Measurements from ENCODE around the gene MC5R. TPM values are rescaled to one million over a fixed set of nuclear protein-coding genes. Genes with fewer than 3 reads are reported as not detected.

Gene MC5R
- total RNA-seq, 1 donor from 2014 or later: not detected

DNA sequence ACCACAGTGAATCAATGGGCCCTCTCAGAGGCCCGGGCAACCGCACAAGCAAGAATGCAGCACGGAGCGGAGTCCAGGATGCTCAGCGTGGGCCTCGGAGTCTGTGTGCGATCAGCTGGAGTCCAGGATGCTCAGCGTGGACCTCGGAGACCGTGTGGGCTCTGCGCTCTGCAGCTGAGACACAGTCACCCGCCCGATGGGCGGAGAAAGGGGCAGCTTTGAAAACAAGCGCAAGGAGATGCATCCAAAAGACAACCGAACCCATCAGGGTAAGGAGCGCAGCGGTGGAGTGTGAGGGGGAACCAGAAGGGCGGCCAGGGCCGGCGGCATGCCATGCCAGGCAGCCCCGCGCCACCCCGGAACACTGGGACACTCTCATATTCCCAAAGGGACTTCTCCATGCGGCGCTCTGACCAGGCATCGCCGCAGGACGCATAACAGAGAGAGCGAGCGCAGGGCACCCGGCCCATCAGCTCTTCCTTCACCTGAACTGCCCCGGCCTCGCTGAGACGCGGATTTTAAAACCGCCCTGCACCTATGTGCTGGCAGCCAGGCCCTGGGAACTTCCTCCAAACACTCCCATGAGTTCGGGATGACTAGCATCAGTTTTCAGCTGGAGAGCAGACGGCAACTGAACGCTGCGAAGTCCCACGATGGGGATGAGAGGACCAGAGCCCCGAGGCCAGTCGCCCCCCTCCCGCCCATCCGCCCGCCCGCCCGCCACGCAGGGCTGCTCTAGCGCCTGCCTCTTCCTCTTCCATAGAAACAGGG lies 44.7 kb downstream of the MC5R start:
- H3K27me3 ChIP-seq (ENCODE audit: control insufficient read depth, insufficient read depth, low read length): peaks cover 12% of the 10 kb centered on the region
- H3K4me3 ChIP-seq (ENCODE audit: low read depth, low read length): no peak overlapping the region
- TF ChIP-seq, protein P1, sequence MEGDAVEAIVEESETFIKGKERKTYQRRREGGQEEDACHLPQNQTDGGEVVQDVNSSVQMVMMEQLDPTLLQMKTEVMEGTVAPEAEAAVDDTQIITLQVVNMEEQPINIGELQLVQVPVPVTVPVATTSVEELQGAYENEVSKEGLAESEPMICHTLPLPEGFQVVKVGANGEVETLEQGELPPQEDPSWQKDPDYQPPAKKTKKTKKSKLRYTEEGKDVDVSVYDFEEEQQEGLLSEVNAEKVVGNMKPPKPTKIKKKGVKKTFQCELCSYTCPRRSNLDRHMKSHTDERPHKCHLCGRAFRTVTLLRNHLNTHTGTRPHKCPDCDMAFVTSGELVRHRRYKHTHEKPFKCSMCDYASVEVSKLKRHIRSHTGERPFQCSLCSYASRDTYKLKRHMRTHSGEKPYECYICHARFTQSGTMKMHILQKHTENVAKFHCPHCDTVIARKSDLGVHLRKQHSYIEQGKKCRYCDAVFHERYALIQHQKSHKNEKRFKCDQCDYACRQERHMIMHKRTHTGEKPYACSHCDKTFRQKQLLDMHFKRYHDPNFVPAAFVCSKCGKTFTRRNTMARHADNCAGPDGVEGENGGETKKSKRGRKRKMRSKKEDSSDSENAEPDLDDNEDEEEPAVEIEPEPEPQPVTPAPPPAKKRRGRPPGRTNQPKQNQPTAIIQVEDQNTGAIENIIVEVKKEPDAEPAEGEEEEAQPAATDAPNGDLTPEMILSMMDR (IDR thresholded peaks at IDR 0.05; ENCODE audit: insufficient read depth, low read length, poor library complexity, severe bottlenecking): no peak

DNA sequence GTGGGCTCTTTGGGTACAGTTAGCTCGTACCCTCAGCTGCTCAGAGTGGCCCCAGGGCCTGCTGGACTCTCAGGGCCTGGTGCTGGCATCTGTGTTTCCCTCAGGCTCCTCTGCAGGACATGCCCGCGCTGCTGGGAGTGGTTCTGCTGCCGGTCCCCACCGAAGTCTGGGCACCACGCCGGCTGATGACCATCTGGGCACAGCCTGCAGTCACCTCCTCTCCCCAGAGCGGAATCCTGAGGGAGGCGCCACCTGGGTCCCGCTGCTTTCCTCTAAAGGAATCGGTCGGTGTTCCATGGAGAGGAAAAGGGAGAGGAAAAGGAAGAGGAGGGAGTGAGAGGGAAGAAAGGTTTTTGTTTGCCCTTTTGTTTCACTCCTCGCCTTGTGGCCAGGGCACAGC lies 47.8 kb downstream of the MC5R start:
- Histone ChIP-seq H3K36me3 (ENCODE audit: control insufficient read depth, insufficient read depth, low read length) (no peaks in the 10 kb centered on the region), H3K27me3 (ENCODE audit: control insufficient read depth, insufficient read depth, low read length) (peaks cover 12% of the 10 kb centered on the region), H3K4me3 (ENCODE audit: low read depth, low read length) (no peak overlapping the region)
- TF ChIP-seq, protein P1 (IDR thresholded peaks at IDR 0.05; ENCODE audit: insufficient read depth, low read length, poor library complexity, severe bottlenecking): no peak
- no peak for DNase-seq (ENCODE audit: low read depth)

More for the DNA sequence above, 44.7 kb downstream of the MC5R start:
- no peaks in the 10 kb centered on the region for H3K36me3 ChIP-seq (ENCODE audit: control insufficient read depth, insufficient read depth, low read length)
- no peak for DNase-seq (ENCODE audit: low read depth)

DNA sequence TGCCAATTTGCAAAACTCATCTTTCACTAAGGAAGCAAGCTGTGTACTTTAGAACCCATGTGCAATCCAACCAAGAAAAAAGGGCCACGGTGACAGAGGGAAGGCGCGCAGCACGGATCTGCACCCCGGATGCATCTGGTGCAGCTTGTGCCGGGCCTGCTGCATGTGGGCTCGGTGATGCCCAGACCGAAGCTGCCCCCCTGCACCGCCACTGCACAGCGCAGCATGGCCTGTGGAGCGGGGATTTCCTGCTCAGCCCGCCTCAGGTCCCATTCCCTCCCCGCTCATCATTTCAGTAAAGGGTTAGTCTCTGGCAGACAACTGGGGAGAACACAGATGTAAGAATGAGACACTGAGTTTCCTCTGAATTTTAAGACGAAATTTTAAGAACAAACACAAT lies 48.4 kb downstream of the MC5R start:
- H3K4me3 ChIP-seq (ENCODE audit: low read depth, low read length): no peak overlapping the region
- TF ChIP-seq, protein P1 (IDR thresholded peaks at IDR 0.05; ENCODE audit: insufficient read depth, low read length, poor library complexity, severe bottlenecking): no peak
- peaks cover 12% of the 10 kb centered on the region for H3K27me3 ChIP-seq (ENCODE audit: control insufficient read depth, insufficient read depth, low read length)
- DNase-seq (ENCODE audit: low read depth): no peak
- H3K36me3 ChIP-seq (ENCODE audit: control insufficient read depth, insufficient read depth, low read length): no peaks in the 10 kb centered on the region

DNA sequence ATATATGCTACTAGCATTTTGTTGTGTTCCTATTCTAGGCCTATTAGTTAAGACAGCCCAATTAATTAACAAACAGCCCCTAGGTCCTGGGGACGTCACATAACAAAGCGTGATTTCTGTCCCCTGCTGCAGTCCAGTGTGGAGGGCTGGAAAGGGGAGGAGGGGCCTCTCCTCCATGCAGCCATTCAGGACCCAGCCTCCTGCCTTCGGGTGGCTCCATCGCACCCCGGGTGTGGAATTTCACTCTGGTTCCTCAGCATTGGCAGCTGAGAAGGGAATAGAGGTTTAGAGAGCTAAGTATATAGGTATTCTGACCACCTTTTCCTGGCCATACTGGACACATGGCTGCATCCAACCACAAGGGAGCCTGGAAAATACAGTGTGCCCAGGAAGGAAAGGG lies 49.0 kb downstream of the MC5R start:
- H3K4me3 ChIP-seq (ENCODE audit: low read depth, low read length): no peak overlapping the region
- peaks cover 12% of the 10 kb centered on the region for H3K27me3 ChIP-seq (ENCODE audit: control insufficient read depth, insufficient read depth, low read length)
- DNase-seq (ENCODE audit: low read depth): no peak
- no peaks in the 10 kb centered on the region for H3K36me3 ChIP-seq (ENCODE audit: control insufficient read depth, insufficient read depth, low read length)
- TF ChIP-seq, protein P1 (IDR thresholded peaks at IDR 0.05; ENCODE audit: insufficient read depth, low read length, poor library complexity, severe bottlenecking): no peak

DNA sequence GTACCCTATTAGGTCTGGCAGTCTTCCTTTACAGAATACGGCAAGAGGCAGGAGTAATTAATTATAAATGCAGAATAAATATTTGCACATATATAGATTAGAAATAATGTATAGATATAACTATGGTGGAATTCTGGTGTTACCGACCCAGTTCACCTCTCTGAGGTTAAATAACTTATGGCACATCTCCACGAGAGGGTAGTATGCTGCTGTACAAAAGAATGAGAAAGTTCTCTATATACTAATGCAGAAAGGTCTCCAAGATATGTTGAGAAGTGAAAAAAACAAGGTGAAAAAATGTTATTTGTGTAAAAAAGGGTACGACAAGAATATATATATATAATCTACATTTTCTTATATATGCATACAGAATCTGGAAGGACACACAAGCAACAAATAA lies 50.6 kb downstream of the MC5R start:
- TF ChIP-seq, protein P1 (IDR thresholded peaks at IDR 0.05; ENCODE audit: insufficient read depth, low read length, poor library complexity, severe bottlenecking): no peak
- Histone ChIP-seq H3K36me3 (ENCODE audit: control insufficient read depth, insufficient read depth, low read length) (no peaks in the 10 kb centered on the region), H3K27me3 (ENCODE audit: control insufficient read depth, insufficient read depth, low read length) (peaks cover 5% of the 10 kb centered on the region), H3K4me3 (ENCODE audit: low read depth, low read length) (no peak overlapping the region)
- no peak for DNase-seq (ENCODE audit: low read depth)

Other genes starting within 250 kb of the MC5R start
- gene FAM210A, start 97.6 kb upstream of the MC5R start, total RNA-seq: 13.6 and 18.3 TPM in 2 replicates
- gene RNMT, start 97.5 kb upstream of the MC5R start, total RNA-seq: 46.3 and 49.3 TPM in 2 replicates
- gene MC2R, start 91.4 kb downstream of the MC5R start, total RNA-seq: not detected in 2 replicates